Central memory CD4-positive, alpha-beta T cell (primary cell): Measurements from ENCODE around the gene FADS3.

Source experiments
- DNase-seq: peaks from one replicate; pipeline ENCODE4 v3.0.0; 2022

FADS3 gene

GRCh38 chr11:61832207-61832606, 59.1 kb downstream of the FADS3 start:
- no peak for DNase-seq

- DNase-seq, result no peak
Measured at GRCh38 chr11:61830237-61831105, 60.9 kb downstream of the FADS3 start.

GRCh38 chr11:61829806-61830205, 61.5 kb downstream of the FADS3 start:
- DNase-seq, result no peak

- DNase-seq, result peak; percentile 20
Measured at GRCh38 chr11:61828629-61829407, 62.5 kb downstream of the FADS3 start.

GRCh38 chr11:61828379-61828628, 63.0 kb downstream of the FADS3 start:
- no peak for DNase-seq

GRCh38 chr11:61827571-61828378, 63.6 kb downstream of the FADS3 start, which contains the start of gene FADS2:
FADS2 (plus strand) TSS chr11:61828300; CDS start chr11:61828391, 91 bp downstream.
- DNase-seq, result peak; percentile 45

GRCh38 chr11:61826930-61827570, 64.3 kb downstream of the FADS3 start:
- no peak for DNase-seq
